HL-60 (cell line): ENCODE results near the gene CACNA1C.
"Not testable (repeated sequence)": the region's sequence is repeated elsewhere in the genome, so short reads cannot be mapped to it uniquely, and the experiment has no call there.

Experiments used
- DNase-seq, 2 experiments: peaks; one replicate each; pipeline ENCODE4 v3.0.0-alpha.2; 2010 to 2020; ENCODE audit warnings: low read depth in 1 of 2, low spot score in 1 of 2
- H3K27ac ChIP-seq: fragments of 250-450 bp; sonication (Bioruptor Pico); replicated peaks from 2 replicates; pipeline ENCODE4 v1.5.1; 2020; ENCODE audit warnings: mild to moderate bottlenecking, moderate library complexity
- H3K27me3 ChIP-seq: fragments of 250-450 bp; sonication (Bioruptor Pico); 2 replicates; pipeline ENCODE4 v1.5.1; 2021; ENCODE audit warnings: mild to moderate bottlenecking, moderate library complexity; ENCODE audit not compliant: insufficient read depth, poor library complexity, severe bottlenecking
- H3K4me3 ChIP-seq: replicated peaks from 2 replicates; pipeline ENCODE4 v1.5.1; 2011; ENCODE audit warnings: mild to moderate bottlenecking, control low read depth, low read length; ENCODE audit not compliant: insufficient read depth
- GABPA ChIP-seq: IDR thresholded peaks from 2 replicates; pipeline ENCODE4 v1.6.1; 2012; ENCODE audit warnings: low read depth
- POLR2AphosphoS5 ChIP-seq: IDR thresholded peaks from 2 replicates; pipeline ENCODE4 v1.6.1; 2012; ENCODE audit warnings: low read depth
- SPI1 ChIP-seq: IDR thresholded peaks from 2 replicates; pipeline ENCODE4 v1.6.1; 2012; ENCODE audit warnings: low read depth, mild to moderate bottlenecking, borderline replicate concordance
- TF ChIP-seq, protein P1 (sequence below): IDR thresholded peaks from 2 replicates; pipeline ENCODE4 v1.6.1; 2012; ENCODE audit warnings: low read depth; ENCODE audit not compliant: insufficient replicate concordance
- TF ChIP-seq, protein P2 (sequence below): IDR thresholded peaks from one replicate; pipeline ENCODE4 v1.5.1; 2011; ENCODE audit warnings: low read length, control low read depth, inconsistent platforms; ENCODE audit not compliant: insufficient read depth

CACNA1C gene

DNA sequence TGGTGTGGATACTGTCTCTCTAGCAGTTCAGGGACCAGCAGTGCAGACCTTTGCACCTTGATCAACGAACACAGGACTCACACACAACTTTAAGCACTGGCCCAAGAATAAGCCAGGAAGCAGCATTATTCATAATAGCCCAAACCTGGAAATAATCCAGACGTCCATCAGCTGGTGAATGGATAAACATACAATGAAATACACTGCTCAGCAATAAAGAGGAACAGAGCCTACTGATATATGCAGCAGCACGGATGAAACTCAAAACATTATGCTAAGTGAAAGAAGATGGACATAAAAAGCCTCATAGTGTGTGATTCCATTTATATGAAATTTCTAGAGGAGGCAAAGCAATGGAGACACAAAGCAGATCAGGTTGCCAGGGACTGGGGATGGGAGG lies 438.0 kb downstream of the CACNA1C start:
- H3K27ac ChIP-seq: no peak overlapping the region
- no peaks in the 10 kb centered on the region for H3K27me3 ChIP-seq
- no peak overlapping the region for H3K4me3 ChIP-seq
- no peak for TF ChIP-seq SPI1
- TF ChIP-seq, protein P1, sequence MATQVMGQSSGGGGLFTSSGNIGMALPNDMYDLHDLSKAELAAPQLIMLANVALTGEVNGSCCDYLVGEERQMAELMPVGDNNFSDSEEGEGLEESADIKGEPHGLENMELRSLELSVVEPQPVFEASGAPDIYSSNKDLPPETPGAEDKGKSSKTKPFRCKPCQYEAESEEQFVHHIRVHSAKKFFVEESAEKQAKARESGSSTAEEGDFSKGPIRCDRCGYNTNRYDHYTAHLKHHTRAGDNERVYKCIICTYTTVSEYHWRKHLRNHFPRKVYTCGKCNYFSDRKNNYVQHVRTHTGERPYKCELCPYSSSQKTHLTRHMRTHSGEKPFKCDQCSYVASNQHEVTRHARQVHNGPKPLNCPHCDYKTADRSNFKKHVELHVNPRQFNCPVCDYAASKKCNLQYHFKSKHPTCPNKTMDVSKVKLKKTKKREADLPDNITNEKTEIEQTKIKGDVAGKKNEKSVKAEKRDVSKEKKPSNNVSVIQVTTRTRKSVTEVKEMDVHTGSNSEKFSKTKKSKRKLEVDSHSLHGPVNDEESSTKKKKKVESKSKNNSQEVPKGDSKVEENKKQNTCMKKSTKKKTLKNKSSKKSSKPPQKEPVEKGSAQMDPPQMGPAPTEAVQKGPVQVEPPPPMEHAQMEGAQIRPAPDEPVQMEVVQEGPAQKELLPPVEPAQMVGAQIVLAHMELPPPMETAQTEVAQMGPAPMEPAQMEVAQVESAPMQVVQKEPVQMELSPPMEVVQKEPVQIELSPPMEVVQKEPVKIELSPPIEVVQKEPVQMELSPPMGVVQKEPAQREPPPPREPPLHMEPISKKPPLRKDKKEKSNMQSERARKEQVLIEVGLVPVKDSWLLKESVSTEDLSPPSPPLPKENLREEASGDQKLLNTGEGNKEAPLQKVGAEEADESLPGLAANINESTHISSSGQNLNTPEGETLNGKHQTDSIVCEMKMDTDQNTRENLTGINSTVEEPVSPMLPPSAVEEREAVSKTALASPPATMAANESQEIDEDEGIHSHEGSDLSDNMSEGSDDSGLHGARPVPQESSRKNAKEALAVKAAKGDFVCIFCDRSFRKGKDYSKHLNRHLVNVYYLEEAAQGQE: no peak
- TF ChIP-seq POLR2AphosphoS5: no peak
- TF ChIP-seq, protein P2, sequence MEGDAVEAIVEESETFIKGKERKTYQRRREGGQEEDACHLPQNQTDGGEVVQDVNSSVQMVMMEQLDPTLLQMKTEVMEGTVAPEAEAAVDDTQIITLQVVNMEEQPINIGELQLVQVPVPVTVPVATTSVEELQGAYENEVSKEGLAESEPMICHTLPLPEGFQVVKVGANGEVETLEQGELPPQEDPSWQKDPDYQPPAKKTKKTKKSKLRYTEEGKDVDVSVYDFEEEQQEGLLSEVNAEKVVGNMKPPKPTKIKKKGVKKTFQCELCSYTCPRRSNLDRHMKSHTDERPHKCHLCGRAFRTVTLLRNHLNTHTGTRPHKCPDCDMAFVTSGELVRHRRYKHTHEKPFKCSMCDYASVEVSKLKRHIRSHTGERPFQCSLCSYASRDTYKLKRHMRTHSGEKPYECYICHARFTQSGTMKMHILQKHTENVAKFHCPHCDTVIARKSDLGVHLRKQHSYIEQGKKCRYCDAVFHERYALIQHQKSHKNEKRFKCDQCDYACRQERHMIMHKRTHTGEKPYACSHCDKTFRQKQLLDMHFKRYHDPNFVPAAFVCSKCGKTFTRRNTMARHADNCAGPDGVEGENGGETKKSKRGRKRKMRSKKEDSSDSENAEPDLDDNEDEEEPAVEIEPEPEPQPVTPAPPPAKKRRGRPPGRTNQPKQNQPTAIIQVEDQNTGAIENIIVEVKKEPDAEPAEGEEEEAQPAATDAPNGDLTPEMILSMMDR: no peak
- no peak for TF ChIP-seq GABPA
- DNase-seq: no peak

DNA sequence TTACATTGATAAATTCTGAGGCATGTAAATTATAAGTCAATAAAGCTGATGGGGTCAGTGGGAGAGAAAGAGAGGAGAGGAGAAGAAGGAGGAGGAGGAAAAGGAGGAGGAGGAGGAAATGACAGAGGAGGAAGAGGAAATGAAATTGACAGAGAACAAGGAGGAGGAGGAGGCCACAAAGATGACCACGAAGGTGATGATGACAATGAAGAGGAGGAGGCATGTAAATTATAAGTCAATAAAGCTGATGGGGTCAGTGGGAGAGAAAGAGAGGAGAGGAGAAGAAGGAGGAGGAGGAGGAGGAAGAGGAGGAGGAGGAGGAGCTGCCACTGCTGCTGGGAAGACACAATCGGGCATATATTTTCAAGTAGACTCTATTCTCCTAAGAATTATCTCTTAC lies 438.6 kb downstream of the CACNA1C start:
- H3K4me3 ChIP-seq, DNase-seq, H3K27me3 ChIP-seq, H3K27ac ChIP-seq: not testable (repeated sequence)

DNA sequence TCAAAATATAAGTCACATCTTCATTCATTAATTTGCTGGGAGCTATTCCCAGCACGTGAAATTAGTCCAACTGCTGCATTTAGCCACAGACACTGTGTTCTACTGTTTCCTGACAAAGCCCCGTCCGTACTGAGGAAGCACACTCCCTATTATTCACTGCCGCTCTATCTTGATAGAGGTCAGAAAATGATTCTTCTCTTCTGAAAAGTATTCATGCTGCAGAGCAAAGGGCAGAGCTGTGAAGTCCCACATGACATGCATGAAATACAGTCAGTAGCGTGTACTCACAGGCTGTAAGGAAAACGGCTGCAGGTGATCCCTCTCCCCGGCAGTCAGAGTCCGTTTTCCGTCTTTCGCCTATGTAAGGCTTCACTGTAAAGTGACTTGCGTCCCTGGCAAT lies 439.4 kb downstream of the CACNA1C start:
- no peaks in the 10 kb centered on the region for H3K27me3 ChIP-seq
- no peak overlapping the region for H3K27ac ChIP-seq
- H3K4me3 ChIP-seq: no peak overlapping the region
- TF ChIP-seq SPI1 (no peak), POLR2AphosphoS5 (no peak)
- TF ChIP-seq, protein P1: no peak
- TF ChIP-seq, protein P2: no peak
- no peak for DNase-seq

DNA sequence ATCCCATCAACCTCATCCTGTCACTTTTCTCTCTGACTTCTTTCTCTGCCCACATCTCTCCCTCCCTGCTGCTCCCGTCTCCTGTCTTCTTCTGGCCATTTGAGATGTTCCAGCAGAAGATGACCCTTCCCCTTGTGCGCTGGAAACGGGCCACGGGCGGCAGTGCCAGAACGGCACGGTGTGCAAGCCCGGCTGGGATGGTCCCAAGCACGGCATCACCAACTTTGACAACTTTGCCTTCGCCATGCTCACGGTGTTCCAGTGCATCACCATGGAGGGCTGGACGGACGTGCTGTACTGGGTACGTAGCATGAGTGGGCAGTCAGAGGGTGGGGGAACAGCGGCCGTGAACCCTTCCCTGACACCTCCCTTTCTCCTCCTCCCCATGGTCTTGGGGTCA lies 440.3 kb downstream of the CACNA1C start:
- DNase-seq: no peak
- TF ChIP-seq GABPA: no peak
- TF ChIP-seq, protein P1: no peak
- H3K4me3 ChIP-seq: no peak overlapping the region
- no peak overlapping the region for H3K27ac ChIP-seq
- H3K27me3 ChIP-seq: no peaks in the 10 kb centered on the region
